Measurements from ENCODE around the gene TRIM46.
A peak's percentile ranks its signal among the peaks of the same experiment; 100 is the strongest.

The TRIM46 gene

DNA sequence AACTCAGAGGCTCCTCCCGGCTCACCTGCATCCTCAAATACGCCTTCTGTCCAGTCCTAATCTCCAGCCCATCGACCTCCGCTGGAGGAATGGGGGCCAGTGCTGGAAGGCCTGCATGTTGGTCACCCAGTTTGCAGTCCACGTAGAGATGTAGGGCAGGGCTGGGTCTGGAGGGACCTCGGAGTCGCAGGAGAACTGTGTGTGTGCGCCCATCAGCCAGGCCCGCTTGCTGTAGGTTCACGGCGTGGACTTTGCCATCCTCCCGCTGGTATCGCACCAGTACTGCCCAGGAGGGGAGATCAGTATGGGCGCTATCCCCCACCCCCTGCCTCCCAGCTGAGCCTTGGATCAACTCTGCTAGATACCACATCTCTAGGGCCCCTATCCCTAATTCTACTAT lies 31.4 kb downstream of the TRIM46 start:
- H3K4me2 ChIP-seq (ENCODE audit: low read depth, low read length, poor library complexity, severe bottlenecking): no peak overlapping the region
- no peaks in the 10 kb centered on the region for H3K79me2 ChIP-seq (ENCODE audit: insufficient read depth, low read length)
- H2AFZ ChIP-seq (ENCODE audit: low read depth, low read length, severe bottlenecking): no peak overlapping the region
- no peaks in the 10 kb centered on the region for H4K20me1 ChIP-seq (ENCODE audit: low read depth, low read length)
- no peak for TF ChIP-seq EZH2phosphoT487 (conservative IDR thresholded peaks at IDR 0.05; ENCODE audit: low read length)
- TF ChIP-seq CTCF (IDR thresholded peaks at IDR 0.05; ENCODE audit: insufficient read depth, low read length, poor library complexity, severe bottlenecking): no peak
- H3F3A ChIP-seq (ENCODE audit: insufficient read depth): peaks cover 12% of the 10 kb centered on the region
- no peaks in the 10 kb centered on the region for H3K9me2 ChIP-seq (replicated peaks; ENCODE audit: insufficient read depth, low read length)
- no peak overlapping the region for H3K9ac ChIP-seq (ENCODE audit: low read length)
- H3K27me3 ChIP-seq (ENCODE audit: low read length): no peaks in the 10 kb centered on the region
- H3K9me3 ChIP-seq (ENCODE audit: insufficient read depth, low read length): no peaks in the 10 kb centered on the region
- no peak overlapping the region for H3K27ac ChIP-seq (ENCODE audit: low read depth, low read length)
- no peaks in the 10 kb centered on the region for H3K36me3 ChIP-seq (ENCODE audit: low read length)
- H3K4me3 ChIP-seq (ENCODE audit: insufficient read depth, low read length, poor library complexity, severe bottlenecking): no peak overlapping the region

DNA sequence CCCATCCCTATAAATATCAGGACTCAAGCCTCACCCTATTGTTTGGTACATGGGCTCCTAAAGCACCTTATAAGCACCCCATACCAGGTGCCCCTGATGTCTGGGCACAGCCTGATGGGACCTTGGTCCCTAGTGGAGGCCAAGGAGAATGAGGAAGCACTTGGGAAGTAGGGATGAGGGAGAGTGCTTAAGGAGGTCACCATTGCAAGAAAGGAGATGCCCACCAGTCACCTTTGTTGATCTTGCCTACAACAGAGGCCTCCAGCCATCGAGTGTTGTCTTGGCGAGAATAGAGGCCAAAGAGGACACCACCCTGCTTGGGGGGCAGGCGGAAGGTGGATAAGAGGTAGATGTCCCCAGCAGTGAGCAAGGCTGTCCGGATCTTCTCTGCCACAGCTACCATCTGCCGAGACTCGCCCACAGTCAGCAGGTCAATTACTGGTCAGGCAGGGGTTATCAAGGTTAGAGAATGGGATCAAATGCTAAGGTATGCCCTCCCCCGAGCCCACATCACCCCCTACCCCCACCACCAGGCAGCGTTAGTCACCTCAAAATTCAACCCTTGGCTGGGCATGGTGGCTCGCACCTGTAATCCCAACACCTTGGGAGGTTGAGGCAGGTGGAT lies 32.4 kb downstream of the TRIM46 start:
- no peaks in the 10 kb centered on the region for H3K9me3 ChIP-seq (ENCODE audit: insufficient read depth, low read length)
- H3K4me2 ChIP-seq (ENCODE audit: low read depth, low read length, poor library complexity, severe bottlenecking): no peak overlapping the region
- peaks cover 14% of the 10 kb centered on the region for H3F3A ChIP-seq (ENCODE audit: insufficient read depth)
- no peak overlapping the region for H3K27ac ChIP-seq (ENCODE audit: low read depth, low read length)
- no peak overlapping the region for H3K9ac ChIP-seq (ENCODE audit: low read length)
- no peaks in the 10 kb centered on the region for H4K20me1 ChIP-seq (ENCODE audit: low read depth, low read length)
- H3K79me2 ChIP-seq (ENCODE audit: insufficient read depth, low read length): no peaks in the 10 kb centered on the region
- TF ChIP-seq EZH2phosphoT487 (conservative IDR thresholded peaks at IDR 0.05; ENCODE audit: low read length): no peak
- TF ChIP-seq CTCF (IDR thresholded peaks at IDR 0.05; ENCODE audit: insufficient read depth, low read length, poor library complexity, severe bottlenecking): no peak
- no peak overlapping the region for H2AFZ ChIP-seq (ENCODE audit: low read depth, low read length, severe bottlenecking)
- H3K4me3 ChIP-seq (ENCODE audit: insufficient read depth, low read length, poor library complexity, severe bottlenecking): no peak overlapping the region
- H3K27me3 ChIP-seq (ENCODE audit: low read length): no peaks in the 10 kb centered on the region
- no peaks in the 10 kb centered on the region for H3K9me2 ChIP-seq (replicated peaks; ENCODE audit: insufficient read depth, low read length)
- no peaks in the 10 kb centered on the region for H3K36me3 ChIP-seq (ENCODE audit: low read length)

DNA sequence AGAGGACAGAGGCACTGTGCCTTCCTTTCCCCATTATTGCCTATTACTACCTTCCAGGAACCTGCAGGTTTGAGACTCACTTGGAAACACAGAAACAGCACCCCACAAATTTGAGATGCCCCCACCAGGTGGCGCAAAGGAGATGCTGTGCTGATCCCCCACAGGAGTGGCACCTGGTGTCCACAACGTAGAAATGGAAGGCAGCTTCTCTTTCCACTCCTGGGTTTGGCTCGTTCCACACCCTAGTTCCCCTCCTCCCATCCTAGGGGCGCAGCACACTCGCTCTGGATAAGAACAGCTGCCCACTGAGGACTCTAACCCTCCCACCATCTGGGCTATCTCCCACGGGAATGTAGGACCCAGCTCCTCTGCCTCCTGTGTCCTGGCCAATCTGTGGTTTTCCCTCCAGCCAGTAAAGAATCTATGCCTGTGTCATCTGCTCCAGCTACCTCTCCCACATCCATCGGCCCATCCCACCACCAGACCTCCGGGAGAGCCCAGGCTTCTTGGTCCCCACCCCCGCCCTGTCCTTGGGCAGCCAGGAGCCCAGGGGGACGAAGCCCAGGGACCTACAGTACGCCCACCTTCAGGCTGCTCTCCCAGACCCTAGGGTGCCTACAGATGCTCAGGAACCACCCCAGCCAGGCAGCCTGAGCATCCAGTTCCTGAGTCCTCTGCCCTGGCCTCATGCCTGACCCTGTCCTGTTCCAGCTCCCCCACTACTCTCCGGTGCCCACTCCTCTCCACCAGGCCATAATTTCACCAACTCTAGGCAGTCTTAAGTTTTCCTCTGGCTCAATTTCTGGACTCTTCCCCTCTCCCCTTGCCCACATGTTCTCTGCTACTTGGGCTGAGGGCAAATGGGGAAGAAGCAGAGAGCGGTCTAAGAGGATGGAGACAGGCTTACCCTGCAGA lies 33.5 kb downstream of the TRIM46 start:
- H3K9me3 ChIP-seq (ENCODE audit: insufficient read depth, low read length): no peaks in the 10 kb centered on the region
- no peak overlapping the region for H2AFZ ChIP-seq (ENCODE audit: low read depth, low read length, severe bottlenecking)

More for the DNA sequence above, 33.5 kb downstream of the TRIM46 start:
- H3K4me3 ChIP-seq (ENCODE audit: insufficient read depth, low read length, poor library complexity, severe bottlenecking): no peak overlapping the region
- H3K9me2 ChIP-seq (replicated peaks; ENCODE audit: insufficient read depth, low read length): no peaks in the 10 kb centered on the region
- peak overlapping the region; percentile 13 for H3K4me2 ChIP-seq (ENCODE audit: low read depth, low read length, poor library complexity, severe bottlenecking)
- 0 out of 2 replicates have a peak overlapping the region, but pooled peaks have one; percentile 0 for H3K27ac ChIP-seq (ENCODE audit: low read depth, low read length)
- no peaks in the 10 kb centered on the region for H4K20me1 ChIP-seq (ENCODE audit: low read depth, low read length)
- H3K27me3 ChIP-seq (ENCODE audit: low read length): no peaks in the 10 kb centered on the region
- TF ChIP-seq EZH2phosphoT487 (conservative IDR thresholded peaks at IDR 0.05; ENCODE audit: low read length): no peak
- TF ChIP-seq CTCF (IDR thresholded peaks at IDR 0.05; ENCODE audit: insufficient read depth, low read length, poor library complexity, severe bottlenecking): peak; percentile 66
- H3K36me3 ChIP-seq (ENCODE audit: low read length): no peaks in the 10 kb centered on the region
- peaks cover 14% of the 10 kb centered on the region for H3F3A ChIP-seq (ENCODE audit: insufficient read depth)
- 0 out of 2 replicates have a peak overlapping the region, but pooled peaks have one; percentile 13 for H3K9ac ChIP-seq (ENCODE audit: low read length)
- H3K79me2 ChIP-seq (ENCODE audit: insufficient read depth, low read length): no peaks in the 10 kb centered on the region
